ENCODE data around the gene NFYC. TPM values are rescaled to one million over a fixed set of nuclear protein-coding genes. Genes with fewer than 3 reads are reported as not detected.

The NFYC gene
- polyA plus RNA-seq, 1 of the 3 experiments (the other 2 are of a cell fraction), result 72.4 TPM

DNA sequence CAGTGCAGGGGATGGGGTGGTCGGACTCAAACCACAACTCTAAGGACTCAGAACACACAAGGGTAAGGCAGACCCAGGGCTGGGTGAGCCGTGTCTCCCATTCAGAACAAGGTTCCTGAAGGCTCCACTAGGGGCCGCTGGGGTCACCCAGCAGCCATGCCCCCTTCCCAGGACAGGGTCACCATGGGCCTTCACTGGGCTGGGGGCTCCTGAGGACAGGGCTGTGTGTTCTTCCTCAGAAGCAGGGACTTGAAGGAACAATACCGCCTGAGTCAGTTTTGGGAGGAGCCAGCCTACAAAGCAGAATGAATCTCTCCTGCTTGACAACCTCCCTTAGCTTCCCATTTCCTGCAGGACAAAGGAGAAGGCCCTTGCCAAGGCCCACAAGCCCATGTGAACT, 41.4 kb upstream of the NFYC start:
- H3K79me2 ChIP-seq (ENCODE audit: insufficient read depth), result no peaks in the 10 kb centered on the region
- no peak overlapping the region for H2AFZ ChIP-seq (ENCODE audit: low read depth)
- DNase-seq, result peak; percentile 56
- H3K9me2 ChIP-seq, result no peaks in the 10 kb centered on the region
- no peak overlapping the region for H3K27ac ChIP-seq (ENCODE audit: low read depth in 2 of 2, low read length in 1 of 2)
- H3K4me1 ChIP-seq (ENCODE audit: control insufficient read depth in 1 of 2, insufficient read depth in 2 of 2, low read depth in 1 of 2, low read length in 1 of 2), result peaks cover 0 to 7% of the 10 kb centered on the region in 2 experiments; a peak in 1 of 4 replicates
- no peaks in the 10 kb centered on the region for H3K27me3 ChIP-seq (ENCODE audit: insufficient read depth)
- POLR2A ChIA-PET, result no interaction called here
- H3K36me3 ChIP-seq (replicated peaks in 1 of 2; ENCODE audit: control insufficient read depth in 1 of 2, insufficient read depth in 2 of 2, low read length in 1 of 2), result no peaks in the 10 kb centered on the region
- no peak overlapping the region for H3K4me2 ChIP-seq
- H3K9ac ChIP-seq, result no peak overlapping the region
- TF ChIP-seq RAD21 (IDR thresholded peaks at IDR 0.05; ENCODE audit: low read length), result peak; percentile 37; the same call in 1 of the 2 replicates
- TF ChIP-seq ELF1 (IDR thresholded peaks at IDR 0.05), result no peak
- TF ChIP-seq RFX5 (IDR thresholded peaks at IDR 0.05; ENCODE audit: low read length), result no peak
- TF ChIP-seq, protein P1, sequence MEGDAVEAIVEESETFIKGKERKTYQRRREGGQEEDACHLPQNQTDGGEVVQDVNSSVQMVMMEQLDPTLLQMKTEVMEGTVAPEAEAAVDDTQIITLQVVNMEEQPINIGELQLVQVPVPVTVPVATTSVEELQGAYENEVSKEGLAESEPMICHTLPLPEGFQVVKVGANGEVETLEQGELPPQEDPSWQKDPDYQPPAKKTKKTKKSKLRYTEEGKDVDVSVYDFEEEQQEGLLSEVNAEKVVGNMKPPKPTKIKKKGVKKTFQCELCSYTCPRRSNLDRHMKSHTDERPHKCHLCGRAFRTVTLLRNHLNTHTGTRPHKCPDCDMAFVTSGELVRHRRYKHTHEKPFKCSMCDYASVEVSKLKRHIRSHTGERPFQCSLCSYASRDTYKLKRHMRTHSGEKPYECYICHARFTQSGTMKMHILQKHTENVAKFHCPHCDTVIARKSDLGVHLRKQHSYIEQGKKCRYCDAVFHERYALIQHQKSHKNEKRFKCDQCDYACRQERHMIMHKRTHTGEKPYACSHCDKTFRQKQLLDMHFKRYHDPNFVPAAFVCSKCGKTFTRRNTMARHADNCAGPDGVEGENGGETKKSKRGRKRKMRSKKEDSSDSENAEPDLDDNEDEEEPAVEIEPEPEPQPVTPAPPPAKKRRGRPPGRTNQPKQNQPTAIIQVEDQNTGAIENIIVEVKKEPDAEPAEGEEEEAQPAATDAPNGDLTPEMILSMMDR (IDR thresholded peaks at IDR 0.05), result peak; percentile 34
- H3F3A ChIP-seq (replicated peaks; ENCODE audit: insufficient read depth), result no peaks in the 10 kb centered on the region
- CTCF ChIA-PET, result interaction anchor here (0.6 to 1.1 kb wide), 4 partner anchors 9 to 54 kb away, joined by 3 to 4 read pairs (median 3); no protein-coding TSS in a partner anchor
- no peaks in the 10 kb centered on the region for H4K20me1 ChIP-seq (ENCODE audit: insufficient read depth)
- H3K4me3 ChIP-seq (ENCODE audit: low read depth in 2 of 2, low read length in 1 of 2), result no peak overlapping the region
- H3K9me3 ChIP-seq, result no peaks in the 10 kb centered on the region
- WGBS (ENCODE audit: low lambda C conversion rate), result 88% methylated on average over 1 of the region's 4 CpGs

DNA sequence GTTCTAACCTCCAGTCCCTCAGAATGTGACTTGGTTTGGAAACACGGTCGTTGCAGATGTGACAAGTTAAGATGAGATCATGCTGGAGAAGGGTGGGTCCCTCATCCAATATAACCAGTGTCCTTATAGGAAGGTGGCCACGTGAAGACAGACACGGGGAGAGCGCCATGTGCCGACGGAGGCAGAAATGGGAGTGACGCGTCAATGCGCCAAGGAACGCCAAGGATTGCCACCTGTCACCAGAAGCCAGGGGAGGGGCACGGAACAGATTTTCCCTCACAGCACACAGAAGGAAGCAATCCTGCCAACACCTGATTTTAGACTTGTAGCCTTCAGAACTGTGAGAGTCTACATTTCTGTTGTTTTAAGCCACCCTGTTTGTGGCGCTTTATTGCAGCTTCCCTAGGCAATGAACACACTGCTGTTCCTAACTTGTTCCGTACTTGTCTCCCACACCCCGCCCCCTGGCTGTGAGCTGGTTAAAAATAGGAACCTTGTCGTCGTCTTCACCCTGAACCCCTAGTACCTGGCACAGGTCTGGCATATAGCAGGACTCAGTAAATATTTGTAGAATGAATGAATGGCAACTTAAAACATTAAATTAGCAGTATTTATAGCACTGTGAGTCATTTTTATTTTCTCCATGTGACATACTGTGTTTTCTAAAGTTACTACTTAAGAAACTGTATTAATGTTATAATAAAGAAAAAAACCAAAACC, 40.2 kb upstream of the NFYC start:
- 87% methylated on average over 17 of the region's 17 CpGs for WGBS (ENCODE audit: low lambda C conversion rate)
- H3K4me3 ChIP-seq (ENCODE audit: low read depth in 2 of 2, low read length in 1 of 2), result no peak overlapping the region
- no peak overlapping the region for H2AFZ ChIP-seq (ENCODE audit: low read depth)
- no peak overlapping the region for H3K27ac ChIP-seq (ENCODE audit: low read depth in 2 of 2, low read length in 1 of 2)
- no peaks in the 10 kb centered on the region for H3K9me2 ChIP-seq
- CTCF ChIA-PET, result no interaction called here
- H3K27me3 ChIP-seq (ENCODE audit: insufficient read depth), result no peaks in the 10 kb centered on the region
- DNase-seq, result no peak
- H4K20me1 ChIP-seq (ENCODE audit: insufficient read depth), result no peaks in the 10 kb centered on the region
- no peaks in the 10 kb centered on the region for H3K9me3 ChIP-seq
- H3K4me1 ChIP-seq (ENCODE audit: control insufficient read depth in 1 of 2, insufficient read depth in 2 of 2, low read depth in 1 of 2, low read length in 1 of 2), result peaks cover 0 to 7% of the 10 kb centered on the region in 2 experiments; a peak in 1 of 4 replicates
- TF ChIP-seq, protein P2, sequence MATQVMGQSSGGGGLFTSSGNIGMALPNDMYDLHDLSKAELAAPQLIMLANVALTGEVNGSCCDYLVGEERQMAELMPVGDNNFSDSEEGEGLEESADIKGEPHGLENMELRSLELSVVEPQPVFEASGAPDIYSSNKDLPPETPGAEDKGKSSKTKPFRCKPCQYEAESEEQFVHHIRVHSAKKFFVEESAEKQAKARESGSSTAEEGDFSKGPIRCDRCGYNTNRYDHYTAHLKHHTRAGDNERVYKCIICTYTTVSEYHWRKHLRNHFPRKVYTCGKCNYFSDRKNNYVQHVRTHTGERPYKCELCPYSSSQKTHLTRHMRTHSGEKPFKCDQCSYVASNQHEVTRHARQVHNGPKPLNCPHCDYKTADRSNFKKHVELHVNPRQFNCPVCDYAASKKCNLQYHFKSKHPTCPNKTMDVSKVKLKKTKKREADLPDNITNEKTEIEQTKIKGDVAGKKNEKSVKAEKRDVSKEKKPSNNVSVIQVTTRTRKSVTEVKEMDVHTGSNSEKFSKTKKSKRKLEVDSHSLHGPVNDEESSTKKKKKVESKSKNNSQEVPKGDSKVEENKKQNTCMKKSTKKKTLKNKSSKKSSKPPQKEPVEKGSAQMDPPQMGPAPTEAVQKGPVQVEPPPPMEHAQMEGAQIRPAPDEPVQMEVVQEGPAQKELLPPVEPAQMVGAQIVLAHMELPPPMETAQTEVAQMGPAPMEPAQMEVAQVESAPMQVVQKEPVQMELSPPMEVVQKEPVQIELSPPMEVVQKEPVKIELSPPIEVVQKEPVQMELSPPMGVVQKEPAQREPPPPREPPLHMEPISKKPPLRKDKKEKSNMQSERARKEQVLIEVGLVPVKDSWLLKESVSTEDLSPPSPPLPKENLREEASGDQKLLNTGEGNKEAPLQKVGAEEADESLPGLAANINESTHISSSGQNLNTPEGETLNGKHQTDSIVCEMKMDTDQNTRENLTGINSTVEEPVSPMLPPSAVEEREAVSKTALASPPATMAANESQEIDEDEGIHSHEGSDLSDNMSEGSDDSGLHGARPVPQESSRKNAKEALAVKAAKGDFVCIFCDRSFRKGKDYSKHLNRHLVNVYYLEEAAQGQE (IDR thresholded peaks at IDR 0.05; ENCODE audit: low read depth, low read length), result no peak
- TF ChIP-seq, protein P3, sequence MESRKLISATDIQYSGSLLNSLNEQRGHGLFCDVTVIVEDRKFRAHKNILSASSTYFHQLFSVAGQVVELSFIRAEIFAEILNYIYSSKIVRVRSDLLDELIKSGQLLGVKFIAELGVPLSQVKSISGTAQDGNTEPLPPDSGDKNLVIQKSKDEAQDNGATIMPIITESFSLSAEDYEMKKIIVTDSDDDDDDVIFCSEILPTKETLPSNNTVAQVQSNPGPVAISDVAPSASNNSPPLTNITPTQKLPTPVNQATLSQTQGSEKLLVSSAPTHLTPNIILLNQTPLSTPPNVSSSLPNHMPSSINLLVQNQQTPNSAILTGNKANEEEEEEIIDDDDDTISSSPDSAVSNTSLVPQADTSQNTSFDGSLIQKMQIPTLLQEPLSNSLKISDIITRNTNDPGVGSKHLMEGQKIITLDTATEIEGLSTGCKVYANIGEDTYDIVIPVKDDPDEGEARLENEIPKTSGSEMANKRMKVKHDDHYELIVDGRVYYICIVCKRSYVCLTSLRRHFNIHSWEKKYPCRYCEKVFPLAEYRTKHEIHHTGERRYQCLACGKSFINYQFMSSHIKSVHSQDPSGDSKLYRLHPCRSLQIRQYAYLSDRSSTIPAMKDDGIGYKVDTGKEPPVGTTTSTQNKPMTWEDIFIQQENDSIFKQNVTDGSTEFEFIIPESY (IDR thresholded peaks at IDR 0.05; ENCODE audit: borderline replicate concordance, low read depth), result no peak
- H3F3A ChIP-seq (replicated peaks; ENCODE audit: insufficient read depth), result no peaks in the 10 kb centered on the region
- no peak overlapping the region for H3K9ac ChIP-seq
- no peaks in the 10 kb centered on the region for H3K79me2 ChIP-seq (ENCODE audit: insufficient read depth)
- no peaks in the 10 kb centered on the region for H3K36me3 ChIP-seq (replicated peaks in 1 of 2; ENCODE audit: control insufficient read depth in 1 of 2, insufficient read depth in 2 of 2, low read length in 1 of 2)
- POLR2A ChIA-PET, result no interaction called here
- H3K4me2 ChIP-seq, result no peak overlapping the region

Measured in SK-N-SH (cell line).